Adrenal gland (tissue), 5 donors: ENCODE measurements around the gene SMAD7.

Experiments used
- CTCF ChIP-seq, 6 experiments: fragments of 450-650 bp in 4 of 6; fragments of 200-600 bp in 2 of 6; sonication (generic) in 1 of 6; IDR thresholded peaks; 1 replicate in 5 of 6; 2 replicates in 1 of 6; pipeline versions ENCODE4 v1.5.1 to v1.8.0; 2016 to 2021; ENCODE audit warnings: antibody characterized with exemption in 6 of 6, mild to moderate bottlenecking in 2 of 6, moderate library complexity in 1 of 6
- POLR2A ChIP-seq, 2 donors: fragments of 450-650 bp; IDR thresholded peaks; one replicate each; pipeline ENCODE4 v1.6.1; 2017; ENCODE audit warnings: antibody characterized with exemption in 2 of 2, mild to moderate bottlenecking in 2 of 2, moderate library complexity in 1 of 2
- donor health status: DM: no; HTN: no; CAD: no.

DNA sequence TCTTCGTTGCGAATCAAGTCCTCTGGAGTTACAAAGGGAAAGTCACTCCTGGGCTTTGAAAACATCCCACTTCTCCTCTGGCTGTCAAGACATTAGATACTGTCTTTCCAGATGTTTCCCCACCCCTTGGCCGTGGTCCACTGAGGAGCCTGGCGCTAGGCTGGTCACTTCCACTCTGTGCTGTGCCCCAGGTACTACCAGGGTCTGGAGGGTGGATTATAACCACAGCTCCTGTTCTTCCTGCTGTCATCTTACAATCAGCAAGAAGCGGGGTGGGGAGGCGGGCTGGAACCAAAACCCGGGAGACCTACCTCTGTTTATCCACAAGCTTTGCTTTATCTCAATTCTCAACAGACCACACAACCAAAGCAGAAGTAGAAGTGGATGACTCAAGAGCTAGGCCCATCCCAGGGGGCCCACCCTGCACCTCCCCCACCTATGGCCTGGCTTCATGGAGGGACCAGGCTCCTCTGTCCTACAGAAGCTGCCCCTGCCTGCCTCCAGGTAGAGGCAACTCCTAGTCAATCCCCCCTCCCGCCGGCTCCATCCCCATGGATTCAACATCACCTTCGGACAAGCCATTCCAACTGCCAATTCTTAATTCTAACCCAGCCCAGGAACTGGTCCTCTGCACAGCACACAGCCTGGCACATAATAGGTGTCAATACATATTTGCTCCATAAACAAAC, 17.8 kb downstream of the SMAD7 start:
- TF ChIP-seq POLR2A (IDR thresholded peaks at IDR 0.05) (no peak), CTCF (IDR thresholded peaks at IDR 0.05) (no peak)
